Rectal smooth muscle tissue (tissue), 1 donor: ENCODE measurements around the gene GPR132.

Experiments
- H3K27ac ChIP-seq: one replicate; pipeline ENCODE4 v1.7.0; 2013; ENCODE audit warnings: low read depth, low read length, inconsistent platforms
- H3K27me3 ChIP-seq: one replicate; pipeline ENCODE4 v1.7.0; 2013; ENCODE audit warnings: low read length; ENCODE audit not compliant: control insufficient read depth, insufficient read depth
- H3K36me3 ChIP-seq: one replicate; pipeline ENCODE4 v1.7.0; 2013; ENCODE audit warnings: low read length; ENCODE audit not compliant: control insufficient read depth, insufficient read depth
- H3K4me1 ChIP-seq: one replicate; pipeline ENCODE4 v1.7.0; 2013; ENCODE audit warnings: low read length; ENCODE audit not compliant: control insufficient read depth, insufficient read depth
- H3K4me3 ChIP-seq: one replicate; pipeline ENCODE4 v1.7.0; 2013; ENCODE audit warnings: low read length
- H3K9ac ChIP-seq: one replicate; pipeline ENCODE4 v1.7.0; 2013; ENCODE audit warnings: low read length

Gene GPR132

DNA sequence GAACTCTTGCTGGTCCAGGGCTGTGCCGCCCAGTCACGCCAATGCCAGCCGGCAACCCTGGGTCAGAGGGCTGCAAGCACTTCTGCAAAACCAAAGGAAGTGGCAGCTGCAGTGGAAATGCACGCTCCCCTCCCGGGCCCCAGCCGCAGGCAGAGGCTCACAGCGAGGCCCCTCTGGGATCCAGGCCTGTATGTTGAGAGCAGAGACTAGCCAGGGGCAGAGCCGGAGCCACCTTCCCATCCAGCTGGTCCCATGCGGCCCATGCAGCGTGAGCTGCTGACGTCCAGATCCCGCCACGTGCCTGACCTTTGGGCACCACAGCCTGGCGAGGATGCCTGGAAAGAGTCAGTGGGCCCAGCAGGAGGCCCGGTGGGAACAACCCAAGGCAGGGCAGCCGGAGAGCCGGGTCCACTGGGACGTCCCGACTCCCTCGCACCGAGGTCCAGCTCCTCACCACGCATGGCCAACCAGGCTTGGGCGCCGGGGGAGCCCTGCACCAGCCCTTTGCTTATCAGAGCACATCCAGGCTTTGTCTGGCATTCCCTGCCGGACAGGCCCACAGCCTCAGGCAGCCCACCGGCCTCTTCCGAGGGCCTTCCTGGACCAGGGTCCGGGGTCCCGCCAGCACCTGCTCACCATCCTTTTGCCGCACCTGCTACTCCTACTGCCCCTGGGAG, 4.3 kb downstream of the GPR132 start:
- H3K9ac ChIP-seq = peak overlapping the region; percentile 8

DNA sequence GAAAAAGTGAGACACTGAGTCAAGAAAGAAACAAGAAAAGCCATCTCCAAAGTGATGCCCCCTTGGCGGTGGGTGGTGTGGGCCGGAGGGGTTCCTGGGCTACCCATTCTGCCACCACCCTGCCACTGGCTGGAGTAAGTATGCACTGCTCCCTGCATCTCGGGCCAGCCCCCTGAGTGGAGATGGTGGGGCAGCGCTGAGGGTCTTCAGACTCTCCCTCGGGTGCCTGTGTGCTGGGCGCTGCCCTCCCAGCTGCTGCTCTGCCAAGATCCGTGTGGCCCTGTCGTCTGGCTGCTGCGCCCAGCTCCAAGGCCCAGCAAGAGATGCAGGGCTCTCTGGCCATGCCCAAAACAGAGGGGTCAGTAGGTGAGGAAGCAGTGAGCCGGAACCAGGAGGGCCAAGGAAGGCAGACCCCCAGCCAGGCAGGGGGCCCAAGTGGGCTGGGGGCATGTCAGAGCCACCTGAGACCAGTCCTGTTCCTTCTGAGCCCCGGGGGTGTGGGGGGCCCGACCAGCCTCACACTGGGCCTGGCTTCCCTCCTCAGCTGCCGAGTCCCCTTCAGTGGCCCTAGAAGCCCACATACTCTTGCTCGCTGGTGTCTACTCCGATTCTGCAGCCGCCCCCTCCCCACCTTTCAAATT, 5.2 kb downstream of the GPR132 start:
- Histone ChIP-seq H3K4me3 (no peak overlapping the region), H3K27ac (no peak overlapping the region), H3K36me3 (no peaks in the 10 kb centered on the region), H3K4me1 (peaks cover 3% of the 10 kb centered on the region), H3K27me3 (no peaks in the 10 kb centered on the region), H3K9ac (no peak overlapping the region)

More for the DNA sequence above, 4.3 kb downstream of the GPR132 start:
- Histone ChIP-seq H3K27me3 (no peaks in the 10 kb centered on the region), H3K4me3 (peak overlapping the region; percentile 30), H3K27ac (peak overlapping the region; percentile 12), H3K36me3 (no peaks in the 10 kb centered on the region), H3K4me1 (peaks cover 3% of the 10 kb centered on the region)

DNA sequence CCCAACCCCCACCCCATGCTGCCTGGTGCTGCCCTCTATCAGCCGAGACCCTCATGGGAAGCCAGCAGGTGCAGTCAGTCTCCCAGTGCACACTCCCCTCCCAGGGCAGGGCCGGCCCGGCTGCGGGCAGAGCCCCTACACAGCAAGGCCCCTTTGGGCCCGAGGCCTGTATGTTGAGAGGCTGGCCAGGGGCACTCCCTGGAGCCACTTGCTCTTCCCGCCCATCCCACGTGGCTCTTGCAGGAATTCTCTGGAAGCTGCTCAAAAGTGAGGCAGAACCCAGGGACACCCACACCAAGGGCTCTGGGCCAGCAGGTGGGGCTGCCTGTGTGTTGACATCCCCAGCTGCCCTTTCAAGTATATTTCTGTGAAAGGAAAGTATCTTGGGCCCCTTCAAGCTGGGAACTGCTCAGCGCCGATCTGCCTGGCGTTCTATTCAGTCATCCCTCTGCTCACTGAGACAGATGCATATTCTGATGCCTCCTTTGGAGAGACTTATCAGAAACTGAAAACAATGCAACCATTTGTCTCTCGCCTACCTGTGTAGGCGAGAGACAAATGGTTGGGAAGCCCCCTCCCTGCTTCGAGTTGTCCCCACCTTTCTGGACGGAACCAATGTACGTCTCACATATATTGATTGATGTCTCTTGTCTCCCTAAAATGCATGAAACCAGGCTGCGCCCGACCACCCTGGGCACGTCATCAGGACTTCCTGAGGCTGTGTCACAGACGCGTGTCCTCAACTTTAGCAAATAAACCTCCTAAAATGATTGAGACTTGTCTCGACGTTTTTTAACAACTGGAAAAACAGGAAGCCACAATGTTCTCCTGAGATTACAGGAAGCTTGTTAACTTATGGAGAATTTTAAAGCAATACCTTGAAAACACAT, 6.0 kb downstream of the GPR132 start:
- no peak overlapping the region for H3K9ac ChIP-seq
- peaks cover 3% of the 10 kb centered on the region for H3K4me1 ChIP-seq
- H3K27ac ChIP-seq = no peak overlapping the region
- no peaks in the 10 kb centered on the region for H3K27me3 ChIP-seq
- no peaks in the 10 kb centered on the region for H3K36me3 ChIP-seq
- H3K4me3 ChIP-seq = no peak overlapping the region

DNA sequence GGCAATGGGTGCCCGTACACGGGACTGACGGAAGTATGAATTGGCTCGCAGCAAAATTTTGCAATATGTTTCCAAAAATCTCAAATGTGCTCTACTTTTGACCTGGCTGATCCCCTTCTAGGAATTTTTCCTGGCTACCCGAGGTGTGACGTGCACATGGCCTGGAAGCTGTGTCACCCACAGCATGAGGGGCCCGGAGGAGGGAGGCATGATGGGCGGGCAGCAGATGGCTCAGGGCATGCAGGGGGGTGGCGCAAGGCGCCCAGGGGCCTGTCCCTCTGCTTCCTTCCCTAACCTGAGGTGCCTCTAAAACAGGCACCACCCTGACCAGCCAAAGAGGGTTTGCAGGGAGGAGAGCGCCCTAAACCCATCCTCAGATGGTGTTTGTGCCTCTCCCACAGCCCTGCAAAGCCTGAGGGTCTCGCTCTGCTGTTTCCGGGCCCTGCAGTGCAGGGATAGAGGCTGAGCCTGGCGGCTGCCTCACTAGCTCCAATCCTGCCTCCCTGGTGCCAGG, 6.7 kb downstream of the GPR132 start:
- Histone ChIP-seq H3K27ac (no peak overlapping the region), H3K27me3 (no peaks in the 10 kb centered on the region), H3K36me3 (no peaks in the 10 kb centered on the region), H3K9ac (no peak overlapping the region), H3K4me1 (peaks cover 3% of the 10 kb centered on the region), H3K4me3 (no peak overlapping the region)

DNA sequence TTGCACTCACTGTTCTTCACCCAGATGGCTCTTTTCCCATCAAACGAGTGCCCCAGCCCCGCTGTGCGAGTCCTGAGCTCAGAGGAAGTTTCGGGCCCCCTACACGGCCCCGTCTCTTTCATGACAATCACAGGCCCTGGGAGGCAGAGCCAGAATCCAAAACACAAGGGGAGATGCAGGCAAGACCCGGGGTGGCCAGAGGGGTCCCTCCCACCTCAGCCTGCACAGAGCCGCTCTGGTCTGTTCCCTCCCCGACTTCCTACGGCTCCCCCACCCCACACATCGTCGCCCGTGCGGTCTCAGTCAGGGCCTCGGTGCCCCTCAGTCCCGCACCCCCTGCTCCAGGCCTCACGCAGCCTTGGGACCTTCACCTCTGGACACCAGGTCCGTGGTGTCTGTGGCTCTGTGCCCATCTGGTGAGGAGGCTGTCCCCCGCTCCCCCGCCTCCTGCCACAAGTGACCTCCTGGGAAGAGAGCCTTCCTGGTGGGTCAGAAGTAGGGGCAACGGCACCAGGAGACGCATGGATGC, 8.9 kb downstream of the GPR132 start:
- Histone ChIP-seq H3K9ac (no peak overlapping the region), H3K4me1 (peaks cover 3% of the 10 kb centered on the region), H3K36me3 (no peaks in the 10 kb centered on the region), H3K4me3 (no peak overlapping the region), H3K27me3 (no peaks in the 10 kb centered on the region), H3K27ac (no peak overlapping the region)

DNA sequence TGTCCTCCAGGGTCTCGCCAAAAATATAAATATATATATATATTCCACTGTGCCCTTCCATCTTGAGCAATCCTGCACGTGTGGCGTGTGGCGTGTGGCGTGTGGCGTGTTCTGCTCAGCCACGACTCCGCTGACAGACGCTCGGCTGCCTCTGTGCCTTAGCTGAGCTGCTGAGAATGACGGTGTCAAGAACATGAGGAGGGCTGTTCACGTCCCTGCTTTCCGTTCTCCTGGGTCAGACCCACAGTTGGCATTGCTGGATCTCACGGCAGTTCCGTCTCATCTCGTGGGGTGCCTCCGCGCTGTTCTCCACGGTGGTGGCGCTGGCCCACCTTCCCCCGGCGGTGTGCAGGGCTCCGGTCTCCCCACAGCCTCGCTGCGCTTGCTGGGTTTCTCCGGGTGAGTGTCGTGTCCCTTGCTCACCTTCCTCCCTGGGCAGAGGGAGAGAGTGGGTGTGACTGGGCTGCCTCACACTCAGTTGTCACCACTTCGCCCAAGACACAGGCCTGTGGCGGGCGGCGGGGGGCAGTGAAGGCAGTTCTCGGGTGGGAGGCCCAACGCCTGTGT, 9.4 kb downstream of the GPR132 start:
- Histone ChIP-seq H3K27me3 (no peaks in the 10 kb centered on the region), H3K27ac (no peak overlapping the region), H3K4me1 (peaks cover 3% of the 10 kb centered on the region), H3K9ac (no peak overlapping the region), H3K4me3 (no peak overlapping the region), H3K36me3 (no peaks in the 10 kb centered on the region)

DNA sequence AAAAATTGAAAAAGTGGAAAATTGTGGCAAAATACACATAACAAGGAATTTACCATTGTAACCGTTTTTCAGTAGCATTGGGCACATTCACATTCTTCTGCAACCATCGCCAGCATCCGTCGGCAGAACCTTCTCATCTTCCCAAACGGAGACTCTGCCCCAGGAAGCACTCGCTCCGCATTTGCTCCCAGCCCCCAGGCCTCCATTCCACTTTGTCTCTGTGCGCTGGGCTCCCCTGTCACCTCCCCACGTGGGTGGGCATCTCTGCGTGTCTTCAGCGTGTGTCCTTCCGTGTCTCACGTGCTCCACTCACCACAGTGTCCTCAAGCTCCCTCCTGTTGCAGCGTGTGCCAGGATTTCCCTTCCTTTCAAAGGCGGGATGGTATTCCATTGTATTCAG, 9.9 kb downstream of the GPR132 start:
- no peaks in the 10 kb centered on the region for H3K36me3 ChIP-seq
- no peaks in the 10 kb centered on the region for H3K27me3 ChIP-seq
- peaks cover 3% of the 10 kb centered on the region for H3K4me1 ChIP-seq
- H3K4me3 ChIP-seq = no peak overlapping the region
- no peak overlapping the region for H3K27ac ChIP-seq
- no peak overlapping the region for H3K9ac ChIP-seq

DNA sequence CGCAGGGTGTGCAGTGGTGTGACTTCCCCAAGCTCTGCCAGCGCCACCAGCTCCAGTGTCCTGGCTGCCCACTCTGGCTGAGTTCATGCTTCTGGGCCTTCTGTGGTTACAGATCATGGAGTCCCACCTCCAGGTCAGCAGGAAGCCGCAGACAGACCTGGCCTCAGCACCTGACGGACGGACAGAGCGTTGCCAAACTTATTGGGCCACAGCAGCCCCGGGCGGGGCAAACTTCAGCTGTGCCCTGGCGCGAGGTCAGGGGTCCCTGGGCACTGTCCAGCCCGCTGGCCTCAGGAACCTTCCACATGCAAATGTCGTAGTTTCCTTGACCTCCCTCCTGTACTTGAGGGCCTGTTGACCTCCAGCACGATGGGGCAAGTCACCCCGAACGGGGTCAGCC, 11.2 kb downstream of the GPR132 start:
- H3K36me3 ChIP-seq = no peaks in the 10 kb centered on the region
- H3K4me3 ChIP-seq = no peak overlapping the region
- no peaks in the 10 kb centered on the region for H3K27me3 ChIP-seq
- H3K27ac ChIP-seq = no peak overlapping the region
- no peak overlapping the region for H3K9ac ChIP-seq
- H3K4me1 ChIP-seq = peaks cover 3% of the 10 kb centered on the region

DNA sequence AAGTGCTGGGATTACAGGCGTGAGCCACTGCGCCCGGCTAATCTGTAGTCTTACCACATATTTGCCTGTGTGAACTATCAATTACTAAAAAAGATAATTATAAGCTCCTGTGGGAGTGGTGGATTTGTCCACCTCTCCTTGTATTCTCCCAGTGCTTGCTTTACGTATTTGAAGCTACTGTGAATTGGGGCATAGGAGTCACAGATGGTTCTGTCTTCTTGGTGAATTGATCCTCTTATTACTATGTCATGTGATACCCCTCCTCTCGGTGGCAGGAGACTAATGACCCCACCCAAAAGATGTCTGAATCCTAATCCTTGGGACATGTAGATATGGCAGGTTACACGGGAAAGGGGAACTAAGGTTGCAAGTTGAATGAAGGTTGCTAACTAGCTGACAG, 11.8 kb downstream of the GPR132 start:
- Histone ChIP-seq H3K4me1 (no peaks in the 10 kb centered on the region), H3K9ac (no peak overlapping the region), H3K27me3 (no peaks in the 10 kb centered on the region), H3K27ac (no peak overlapping the region), H3K36me3 (no peaks in the 10 kb centered on the region), H3K4me3 (no peak overlapping the region)

DNA sequence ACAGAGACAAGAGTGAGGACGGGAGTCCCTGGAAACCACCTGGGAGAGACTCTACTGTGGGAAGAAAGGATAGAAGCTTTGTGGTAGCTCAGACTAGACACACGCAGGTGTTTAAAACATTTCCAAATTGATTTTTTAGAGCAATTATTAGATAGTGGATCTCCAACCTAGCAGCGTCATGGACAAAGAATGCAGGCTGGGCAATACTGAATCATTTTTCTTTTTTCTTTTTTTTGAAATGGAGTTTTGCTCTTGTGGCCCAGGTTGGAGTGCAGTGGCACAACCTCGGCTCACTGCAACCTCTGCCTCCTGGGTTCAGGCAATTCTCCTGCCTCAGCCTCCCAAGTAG, 13.1 kb downstream of the GPR132 start:
- Histone ChIP-seq H3K27ac (no peak overlapping the region), H3K9ac (no peak overlapping the region), H3K36me3 (no peaks in the 10 kb centered on the region), H3K4me3 (no peak overlapping the region), H3K27me3 (no peaks in the 10 kb centered on the region), H3K4me1 (no peaks in the 10 kb centered on the region)

DNA sequence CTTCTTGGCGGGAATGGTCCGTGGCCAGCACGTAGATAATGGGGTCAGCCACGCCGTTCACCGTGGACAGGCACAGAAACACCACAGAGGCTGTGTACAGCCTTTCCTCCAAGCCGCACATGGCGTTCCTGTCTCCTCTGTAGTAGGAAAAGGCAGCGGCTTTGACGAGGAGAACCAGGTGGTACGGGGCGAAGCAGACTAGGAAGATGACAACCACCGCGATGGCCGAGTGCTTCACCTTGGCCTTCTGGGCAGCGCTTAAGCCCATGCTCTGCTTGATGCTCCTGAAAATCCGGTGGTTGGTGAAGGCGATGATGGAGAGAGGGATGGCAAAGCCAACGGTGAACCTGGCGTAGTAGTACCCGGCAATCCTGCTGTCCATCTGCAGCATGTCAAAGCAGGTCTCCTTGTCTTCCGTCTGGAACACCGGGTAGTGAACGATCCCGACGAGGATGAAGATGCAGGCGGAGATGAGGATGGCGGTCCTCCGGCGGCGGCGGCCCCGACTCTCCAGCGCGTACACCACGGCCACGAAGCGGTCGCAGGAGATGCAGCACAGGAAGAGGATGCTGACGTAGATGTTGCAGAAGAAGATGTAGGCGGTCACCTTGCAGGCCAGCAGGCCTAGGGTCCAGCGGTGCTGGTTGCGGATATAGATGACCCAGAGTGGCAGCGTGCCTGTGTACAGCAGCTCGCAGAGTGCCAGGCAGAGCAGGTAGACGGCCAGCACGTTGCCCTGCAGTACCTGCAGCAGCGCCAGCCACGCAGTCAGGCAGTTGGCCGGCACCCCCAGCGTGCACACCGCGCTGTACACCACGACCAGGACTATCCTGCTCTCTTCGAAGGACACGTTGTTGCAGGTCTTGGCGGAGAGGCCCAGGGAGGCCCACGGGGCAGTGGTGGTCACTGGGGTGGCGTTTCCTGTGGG, 13.8 kb downstream of the GPR132 start:
- Histone ChIP-seq H3K27me3 (no peaks in the 10 kb centered on the region), H3K4me3 (no peak overlapping the region), H3K4me1 (no peaks in the 10 kb centered on the region), H3K9ac (no peak overlapping the region), H3K36me3 (no peaks in the 10 kb centered on the region), H3K27ac (no peak overlapping the region)
